NCI-H1436 treated with DMSO at 0.1 percent for 48 hours (cell line): ENCODE measurements around the gene SPP2.

ENCODE experiments used
- DNase-seq: peaks from one replicate; lab custom pipeline; 2025; lab: John Stamatoyannopoulos, UW

SPP2 gene

DNA sequence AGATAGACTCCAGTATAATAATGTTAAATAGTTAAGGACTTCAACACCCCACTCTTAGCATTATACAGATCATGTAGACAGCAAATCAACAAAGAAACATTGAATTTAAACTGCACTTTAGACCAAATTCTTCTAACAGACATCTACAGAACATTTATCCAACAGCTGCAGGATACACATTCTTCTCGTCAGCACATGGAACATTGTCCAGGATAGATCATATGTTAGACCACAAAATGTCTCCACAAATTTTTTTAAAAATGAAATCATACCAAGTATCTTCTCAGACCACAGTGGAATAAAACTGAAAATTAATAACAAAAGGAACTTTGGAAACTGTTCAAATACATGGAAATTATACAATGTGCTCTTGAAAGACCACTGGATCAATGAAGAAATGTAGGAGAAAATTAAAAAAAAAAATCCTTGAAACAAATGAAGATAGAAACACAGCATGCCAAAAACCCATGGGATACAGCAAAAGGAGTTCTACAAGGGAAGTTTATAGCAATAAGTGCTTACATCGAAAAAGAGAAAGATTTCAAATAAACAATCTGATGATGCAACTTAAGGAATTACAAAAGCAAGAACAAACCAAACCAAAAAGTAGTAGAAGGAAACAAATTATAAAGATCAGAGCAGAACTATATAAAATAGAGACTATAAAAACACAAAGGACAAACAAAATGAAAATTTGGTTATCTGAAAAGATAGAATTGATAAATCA, 12.3 kb upstream of the SPP2 start:
- no peak for DNase-seq

DNA sequence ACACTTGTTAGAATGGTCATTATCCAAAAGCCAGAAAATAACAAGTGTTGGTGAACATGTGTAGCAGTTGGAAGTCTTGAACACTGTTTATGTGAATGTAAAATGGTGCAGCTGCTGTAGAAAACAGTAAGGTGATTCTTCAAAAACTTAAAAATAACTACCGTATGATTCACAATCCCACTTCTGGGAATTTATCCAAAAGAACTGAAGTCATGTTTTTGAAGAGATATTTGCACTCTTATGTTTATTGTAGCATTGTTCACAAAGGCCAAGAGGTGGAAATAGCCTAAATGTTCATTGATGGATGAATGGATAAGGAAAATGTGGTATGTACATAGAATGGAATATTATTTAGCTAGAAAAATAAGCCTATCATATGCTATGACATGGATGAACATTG, 6.3 kb upstream of the SPP2 start:
- DNase-seq = no peak

DNA sequence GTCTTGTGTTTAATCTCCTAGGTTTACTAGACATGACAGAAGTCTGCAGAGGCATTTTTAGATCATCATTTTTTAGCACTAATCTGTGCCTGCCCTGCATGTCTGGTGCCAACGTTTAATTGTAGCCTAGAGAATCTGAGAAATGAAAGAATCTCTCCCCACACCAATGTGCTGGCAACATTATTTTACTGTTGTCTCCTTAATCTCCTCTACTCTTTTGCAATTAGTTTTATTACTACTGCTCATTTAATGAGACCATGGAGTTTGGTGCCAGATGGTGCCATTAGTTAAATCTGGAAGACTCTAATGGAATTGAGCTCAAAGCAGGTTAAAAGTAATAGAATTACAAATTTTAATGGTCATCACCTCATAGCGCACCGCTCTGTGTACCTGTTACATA, 4.0 kb upstream of the SPP2 start:
- no peak for DNase-seq

DNA sequence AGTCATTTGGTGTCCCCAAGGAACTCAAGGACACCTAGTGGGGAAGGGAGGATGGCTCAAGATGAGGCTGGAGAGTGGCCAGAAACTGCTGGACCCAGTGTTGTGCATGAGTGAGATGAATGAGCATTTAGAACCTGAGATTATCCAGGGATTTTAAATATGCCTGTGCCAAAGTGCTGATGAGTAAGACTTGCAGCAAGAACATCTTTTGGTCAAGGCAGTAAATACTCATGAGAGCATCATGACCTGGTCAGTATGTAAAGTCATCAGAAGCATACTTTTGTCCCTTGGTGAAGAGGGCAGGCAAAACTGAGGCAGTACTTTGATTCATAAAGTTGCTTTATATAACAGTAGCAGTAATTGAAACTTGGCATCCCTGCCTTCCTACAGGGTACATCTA, 3.1 kb upstream of the SPP2 start:
- DNase-seq = no peak

- DNase-seq = no peak
Measured at GRCh38 chr2:234048049-234048448, 2.5 kb upstream of the SPP2 start.

- no peak for DNase-seq
Measured at GRCh38 chr2:234051374-234052070, 1.0 kb downstream of the SPP2 start.

DNA sequence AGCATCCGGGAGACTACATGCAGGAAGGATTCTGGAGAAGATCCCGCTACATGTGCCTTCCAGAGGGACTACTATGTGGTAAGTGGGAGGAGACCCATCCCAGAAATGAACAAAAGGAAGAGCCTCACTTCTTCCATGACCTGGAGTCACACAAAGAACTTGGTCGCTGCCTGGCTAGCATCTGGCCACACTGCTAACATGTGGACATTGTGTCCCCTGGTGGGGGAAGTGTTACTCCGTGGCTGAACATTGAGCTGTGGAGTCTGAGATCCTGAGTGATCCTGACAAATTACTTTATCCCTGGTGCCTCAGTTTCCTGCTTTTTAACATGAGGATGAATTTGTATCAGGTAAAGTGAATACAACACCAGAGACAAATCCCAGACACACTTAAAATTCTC, 8.4 kb downstream of the SPP2 start:
- no peak for DNase-seq

GRCh38 chr2:234060236-234060635, 9.7 kb downstream of the SPP2 start:
- no peak for DNase-seq

GRCh38 chr2:234061624-234062257, 11.2 kb downstream of the SPP2 start:
- DNase-seq = no peak

- DNase-seq = no peak
Measured at GRCh38 chr2:234066587-234066986, 16.1 kb downstream of the SPP2 start.

- no peak for DNase-seq
Measured at GRCh38 chr2:234071664-234072063, 21.2 kb downstream of the SPP2 start.

DNA sequence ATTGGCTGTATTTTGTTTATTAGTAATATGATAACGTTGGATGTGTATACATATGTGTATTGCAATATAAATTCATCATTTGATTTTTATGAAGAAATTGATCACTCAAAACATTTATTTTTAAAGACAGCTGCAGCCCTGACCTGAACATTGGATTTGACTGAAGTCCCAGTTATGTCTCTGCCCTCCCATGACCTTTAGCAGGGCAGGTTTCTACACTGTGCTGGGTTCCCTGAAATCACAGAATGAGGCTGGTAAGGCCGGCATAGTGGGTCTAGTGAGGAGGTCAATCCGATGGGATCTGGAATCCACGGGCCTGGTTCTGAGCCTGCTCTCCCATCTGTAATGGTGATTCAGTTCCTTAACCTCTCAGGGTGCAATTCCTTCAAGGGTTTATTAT, 22.0 kb downstream of the SPP2 start:
- no peak for DNase-seq

DNA sequence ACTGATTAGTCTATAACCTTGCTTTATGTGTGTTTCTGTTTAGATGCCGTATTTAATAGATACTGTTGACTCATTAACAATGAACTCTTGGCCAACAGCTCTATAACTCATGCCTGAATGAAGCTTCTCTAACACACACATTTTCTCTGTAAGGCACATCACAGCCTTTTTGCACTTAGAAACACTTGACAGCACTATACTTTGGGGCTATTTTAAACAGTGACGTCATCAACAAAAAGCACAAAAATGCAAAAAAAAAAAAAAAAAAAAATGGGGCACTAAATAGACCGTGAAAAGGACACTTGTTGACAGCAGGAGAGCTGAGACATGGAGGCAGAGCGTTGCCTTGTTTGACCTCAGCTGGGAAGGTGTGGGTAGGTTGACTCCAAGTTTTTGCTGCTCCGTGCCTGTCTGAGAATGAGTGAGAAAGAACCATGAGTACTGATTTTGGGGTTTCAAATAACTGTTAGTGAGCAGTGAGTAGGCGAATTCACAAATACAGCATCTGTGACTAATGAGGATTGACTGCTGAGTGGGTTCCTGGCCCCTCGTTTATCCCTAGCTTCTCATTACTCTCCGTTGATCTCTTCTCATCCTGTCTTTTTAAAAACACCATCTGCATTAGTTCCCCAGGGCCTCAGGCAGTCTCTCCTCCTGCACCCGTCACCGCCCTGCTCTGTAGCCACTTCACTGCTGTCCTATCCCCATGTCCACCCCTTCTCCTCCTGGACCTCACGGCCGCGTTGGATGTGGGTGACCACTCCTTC, 24.4 kb downstream of the SPP2 start:
- no peak for DNase-seq

DNA sequence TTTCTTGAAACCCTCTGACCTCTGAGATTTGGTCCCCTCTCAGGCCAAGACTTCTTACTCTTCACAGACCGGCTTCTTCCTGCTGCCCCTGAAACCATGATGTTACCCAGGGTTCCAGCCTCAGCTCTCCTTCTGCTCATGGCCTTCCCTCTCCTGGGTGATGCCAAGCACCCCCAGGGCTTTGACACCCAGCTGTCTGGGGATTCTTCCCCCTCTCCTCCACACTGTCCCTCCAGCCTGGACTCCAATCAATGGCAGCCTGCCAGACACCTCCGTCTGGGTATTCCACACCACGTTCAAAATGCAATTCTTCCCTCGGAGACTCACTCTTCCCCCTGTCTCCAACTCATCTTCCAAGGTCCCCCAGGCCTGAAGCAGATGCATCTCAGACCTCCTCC, 25.0 kb downstream of the SPP2 start:
- no peak for DNase-seq

GRCh38 chr2:234075947-234076346, 25.4 kb downstream of the SPP2 start:
- no peak for DNase-seq

DNA sequence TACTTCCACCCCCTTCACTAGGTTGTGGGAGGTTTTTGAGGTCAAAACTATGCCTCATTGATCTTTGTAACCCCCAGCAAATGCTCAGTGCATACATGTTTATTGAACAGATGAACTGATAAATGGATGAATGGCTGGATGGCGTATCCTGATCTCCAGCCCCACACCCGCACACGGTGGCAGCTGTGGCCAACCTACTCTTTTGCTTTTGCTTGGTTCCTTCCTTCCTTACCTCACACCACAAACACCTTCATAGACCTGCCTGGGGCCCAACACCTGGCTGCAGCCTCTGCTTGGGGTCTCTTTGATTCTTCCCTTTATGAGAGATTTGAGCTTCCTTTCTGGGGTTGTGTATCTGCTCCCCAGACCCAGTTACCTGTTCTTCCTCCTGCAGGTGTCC, 25.9 kb downstream of the SPP2 start:
- no peak for DNase-seq

DNA sequence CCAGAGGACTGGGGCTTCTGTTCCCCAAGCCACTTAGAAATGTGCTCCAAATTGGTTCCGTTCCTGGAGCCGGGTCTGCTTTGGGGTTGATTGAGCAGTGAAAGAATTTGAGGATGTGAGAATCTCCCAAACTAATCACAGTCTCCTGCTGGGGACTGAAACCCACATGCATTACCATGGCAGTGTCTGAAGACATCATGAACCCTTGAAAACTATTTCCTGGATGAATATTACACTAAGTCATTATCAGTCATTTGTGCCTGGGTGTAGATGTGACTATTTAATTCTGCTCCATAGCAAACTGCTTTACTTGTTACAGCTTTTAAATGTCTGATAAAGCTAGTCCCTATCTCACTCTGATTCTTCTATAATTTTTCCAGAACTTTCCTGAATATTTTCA, 27.6 kb downstream of the SPP2 start:
- DNase-seq = no peak

GRCh38 chr2:234081970-234082822, 31.7 kb downstream of the SPP2 start:
- DNase-seq = peak; percentile 40

DNA sequence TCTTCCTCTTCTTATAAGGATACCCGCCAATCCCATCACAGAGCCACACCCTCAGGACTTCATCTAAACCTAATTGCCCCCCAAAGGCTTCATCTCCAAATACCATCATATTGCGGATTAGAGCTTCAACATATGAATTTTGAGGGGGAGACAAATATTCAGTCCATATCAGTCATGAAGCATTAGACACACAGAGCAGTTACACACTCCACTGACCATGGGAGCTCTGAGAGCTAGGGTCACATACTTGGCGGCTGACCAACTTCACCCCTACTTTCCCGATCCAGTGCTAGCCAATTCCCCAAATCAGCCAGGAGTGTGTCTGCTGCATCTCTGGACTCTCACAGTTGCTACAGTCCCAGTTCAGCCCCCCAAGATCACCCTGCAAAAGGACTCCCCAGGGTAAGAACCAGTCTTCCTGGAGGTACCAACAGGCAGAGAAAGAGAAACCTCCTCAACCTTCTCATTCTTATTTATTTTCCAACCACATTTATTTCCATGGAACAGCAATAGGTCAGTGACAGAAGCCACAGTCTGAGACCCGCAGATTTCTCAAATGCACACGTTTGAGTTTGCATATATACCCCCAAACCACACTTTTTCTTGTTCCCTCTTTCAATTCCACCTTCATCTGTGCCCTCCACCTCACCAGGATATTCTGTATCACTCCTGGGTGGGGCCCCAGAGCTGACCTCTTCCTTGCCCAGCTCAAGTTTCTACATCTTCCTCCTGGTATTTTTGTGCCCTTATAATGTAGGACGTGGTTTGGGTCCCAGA, 33.3 kb downstream of the SPP2 start:
- no peak for DNase-seq

- DNase-seq = no peak
Measured at GRCh38 chr2:234091432-234091879, 41.0 kb downstream of the SPP2 start.

DNA sequence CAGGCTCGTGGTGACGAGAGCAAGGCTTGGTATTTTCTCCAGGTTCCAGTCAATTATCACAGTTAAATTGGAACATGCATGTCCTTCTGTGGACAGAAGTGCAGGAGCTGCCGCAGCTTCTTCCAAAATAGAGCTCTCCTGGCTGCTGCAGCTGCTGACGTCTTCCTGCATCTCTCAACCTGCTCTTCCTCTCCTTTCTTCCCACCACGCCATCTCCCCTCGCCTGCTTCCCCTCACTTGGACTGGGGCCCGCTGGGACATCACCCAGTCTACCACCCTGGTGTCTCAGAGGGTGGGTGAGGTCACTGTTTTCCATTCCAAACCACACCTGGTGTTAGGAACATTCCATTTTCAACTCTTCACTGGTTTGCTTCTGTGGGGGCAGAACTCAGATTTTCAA, 41.4 kb downstream of the SPP2 start:
- DNase-seq = no peak
